Daoy (cell line): Measurements from ENCODE around the gene GUCY2D. TPM values are rescaled to one million over a fixed set of nuclear protein-coding genes. Genes with fewer than 3 reads are reported as not detected.

ENCODE experiments used
- DNase-seq: peaks from one replicate; pipeline ENCODE4 v3.0.0-alpha.2; 2015; ENCODE audit warnings: low read depth
- total RNA-seq: library from RNA; depleted of rRNA; stranded (reverse); fragments of >200 nt; shearing (Covaris generic); gene quantifications from 2 replicates; pipeline ENCODE4 v1.2.3, GENCODE V29; 2014

Gene GUCY2D
- total RNA-seq, 1 experiment from 2014 or later = under 0.01 TPM

DNA sequence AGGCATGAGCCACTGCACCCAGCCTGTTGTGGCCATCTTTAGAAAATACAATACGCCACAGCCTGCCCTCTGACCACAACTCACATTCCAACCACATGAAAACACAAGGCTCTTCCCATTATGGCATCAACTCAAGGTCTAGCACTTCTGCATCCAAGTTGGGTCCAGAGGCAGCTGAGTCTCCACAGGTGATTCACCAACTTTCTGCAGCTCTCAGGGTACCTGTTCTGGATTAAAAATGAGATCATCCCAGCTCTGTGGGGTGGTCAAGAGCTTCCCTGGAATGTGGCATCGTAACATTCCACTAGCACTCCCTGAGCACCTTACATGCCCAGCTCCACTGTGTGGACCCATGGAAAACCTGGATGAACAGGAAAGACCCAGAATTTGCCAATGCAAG lies 9.9 kb upstream of the GUCY2D start:
- peak; percentile 42 for DNase-seq

DNA sequence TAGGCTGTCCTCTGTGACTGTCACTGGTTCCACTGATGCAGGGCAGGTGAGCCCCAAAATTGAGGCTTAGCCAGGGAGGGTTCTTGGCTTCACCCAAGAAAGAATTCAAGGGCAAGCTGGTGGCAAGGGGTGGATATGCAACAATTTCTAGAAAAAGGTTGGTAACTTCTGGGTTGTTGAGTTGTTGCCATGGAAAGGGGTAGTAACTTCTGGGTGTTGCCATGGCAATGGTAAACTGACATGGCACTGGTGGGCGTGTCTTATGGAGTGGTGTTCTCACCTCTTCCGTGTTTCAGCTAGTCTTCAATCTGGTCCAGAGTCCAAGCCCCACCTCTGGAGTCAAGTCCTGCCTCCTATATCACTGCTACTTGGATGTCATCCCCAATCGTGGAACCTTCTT lies 9.5 kb upstream of the GUCY2D start:
- DNase-seq = no peak

DNA sequence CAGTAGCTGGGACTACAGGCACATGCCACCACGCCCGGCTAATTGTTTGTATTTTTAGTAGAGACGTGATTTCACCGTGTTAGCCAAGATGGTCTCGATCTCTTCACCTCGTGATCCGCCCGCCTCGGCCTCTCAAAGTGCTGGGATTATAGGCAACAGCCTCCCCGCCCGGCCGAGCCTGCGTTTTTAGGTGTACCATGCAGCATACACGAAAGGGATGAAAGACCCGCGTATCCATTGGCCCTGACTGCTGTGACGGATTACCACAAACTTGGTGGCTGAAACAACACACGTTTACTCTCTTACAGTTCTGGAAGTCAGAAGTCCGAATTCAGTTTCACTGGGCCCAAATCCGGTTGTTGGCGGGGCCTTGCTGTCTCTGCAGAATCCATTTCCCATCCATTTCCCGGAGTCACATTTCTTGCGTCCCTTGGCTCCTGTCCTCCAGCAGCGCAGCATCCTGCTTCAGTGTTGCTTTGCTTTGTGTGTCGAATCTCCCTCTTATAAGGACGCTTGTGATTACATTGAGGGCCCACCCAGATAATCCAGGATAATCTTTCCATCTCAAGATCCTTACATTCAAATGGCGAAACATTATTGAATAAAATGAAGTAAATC lies 8.3 kb upstream of the GUCY2D start:
- no peak for DNase-seq

DNA sequence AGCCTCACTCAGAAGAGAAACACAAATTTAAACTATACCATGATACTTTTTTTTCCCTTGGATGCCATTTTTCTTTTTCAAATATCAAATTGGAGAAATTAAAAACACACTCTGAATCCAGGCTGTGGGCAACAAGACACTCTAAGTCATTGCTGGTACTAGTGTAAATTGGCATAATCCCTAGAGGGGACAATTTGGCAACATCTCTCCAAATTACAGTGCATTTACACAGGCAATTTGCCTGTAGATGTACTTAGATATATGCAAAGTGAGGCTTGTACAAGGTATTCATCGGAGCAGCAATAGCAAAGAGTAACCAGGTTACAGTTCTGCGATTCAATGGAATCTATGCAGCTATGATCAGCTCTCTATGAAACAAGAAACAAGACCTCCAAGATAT lies 6.7 kb upstream of the GUCY2D start:
- no peak for DNase-seq

- DNase-seq = peak; percentile 18
Observed at GRCh38 chr17:7997186-7997585, 5.2 kb upstream of the GUCY2D start.

GRCh38 chr17:8002721-8003593 lies 542 bp downstream of the GUCY2D start:
- DNase-seq = no peak

- no peak for DNase-seq
Observed at GRCh38 chr17:8003594-8004181, 1.3 kb downstream of the GUCY2D start.

- peak; percentile 59 for DNase-seq
Observed at GRCh38 chr17:8004899-8005298, 2.5 kb downstream of the GUCY2D start.

DNA sequence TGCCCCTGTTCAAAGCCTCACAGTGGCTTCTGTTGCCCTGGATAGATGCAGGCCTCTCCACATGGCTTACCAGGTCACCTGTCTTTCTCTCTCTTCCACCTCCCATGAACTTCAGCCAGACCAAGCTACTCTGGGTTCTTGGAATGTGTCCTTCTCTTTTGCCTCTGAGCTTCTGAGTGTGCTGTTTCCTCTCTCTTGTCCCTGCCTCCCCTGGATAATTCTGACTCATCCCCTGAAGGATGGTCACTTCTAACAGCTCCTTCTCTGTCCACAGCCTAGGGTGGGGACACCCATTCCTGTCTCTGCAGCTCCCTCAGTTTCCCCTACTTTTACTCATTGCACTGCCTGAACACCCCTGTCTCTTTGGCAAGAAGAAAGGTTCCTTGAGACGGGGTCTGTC lies 2.9 kb downstream of the GUCY2D start:
- DNase-seq = no peak

- no peak for DNase-seq
Observed at GRCh38 chr17:8005967-8006730, 3.7 kb downstream of the GUCY2D start.

- no peak for DNase-seq
Observed at GRCh38 chr17:8006836-8007680, 4.6 kb downstream of the GUCY2D start.

- DNase-seq = no peak
Observed at GRCh38 chr17:8007836-8008235, 5.4 kb downstream of the GUCY2D start.

- no peak for DNase-seq
Observed at GRCh38 chr17:8012045-8012580, 9.7 kb downstream of the GUCY2D start.

- no peak for DNase-seq
Observed at GRCh38 chr17:8012996-8013640, 10.7 kb downstream of the GUCY2D start.

DNA sequence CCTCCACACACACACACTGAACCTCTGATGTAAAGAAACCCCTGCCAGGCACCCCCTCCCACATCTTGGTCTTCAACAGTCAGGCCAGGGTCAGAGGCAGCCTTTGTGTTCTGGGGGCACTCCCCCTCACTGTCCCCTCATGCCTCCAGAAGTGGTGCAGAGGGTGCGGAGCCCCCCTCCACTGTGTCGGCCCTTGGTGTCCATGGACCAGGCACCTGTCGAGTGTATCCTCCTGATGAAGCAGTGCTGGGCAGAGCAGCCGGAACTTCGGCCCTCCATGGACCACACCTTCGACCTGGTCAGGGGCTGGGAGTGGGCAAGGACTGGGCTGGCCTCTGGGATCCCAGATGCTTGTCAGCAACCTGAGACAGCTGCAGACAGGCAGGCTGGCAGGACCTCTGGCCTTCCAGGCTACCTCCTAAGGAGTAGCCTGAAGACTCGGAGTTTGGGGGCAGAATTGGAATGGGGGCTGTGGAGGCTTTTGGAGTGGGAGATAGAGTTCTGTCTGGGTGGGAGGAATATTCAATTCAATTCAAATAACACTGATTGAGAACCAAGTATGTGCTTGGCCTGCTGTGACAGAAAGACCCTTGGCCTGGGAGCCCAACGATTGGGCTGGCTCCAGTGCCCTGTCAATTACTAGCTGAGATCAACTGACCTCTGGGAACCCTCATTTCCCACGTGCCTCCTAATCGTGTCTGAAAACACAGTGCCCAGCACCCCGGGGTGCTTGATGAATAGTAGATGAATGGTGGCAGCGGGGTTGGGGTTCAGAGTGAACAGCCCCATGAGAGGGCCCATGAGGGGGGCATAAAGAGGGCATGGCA lies 11.5 kb downstream of the GUCY2D start:
- no peak for DNase-seq

- no peak for DNase-seq
Observed at GRCh38 chr17:8014558-8014850, 12.1 kb downstream of the GUCY2D start.

GRCh38 chr17:8015236-8015956 lies 13.0 kb downstream of the GUCY2D start:
- no peak for DNase-seq

GRCh38 chr17:8015957-8016631 lies 13.7 kb downstream of the GUCY2D start:
- DNase-seq = peak; percentile 13
